ENCODE data around the gene CALN1. TPM values are rescaled to one million over a fixed set of nuclear protein-coding genes. Genes with fewer than 3 reads are reported as not detected.

CALN1 gene
- total RNA-seq, 4 donors from 2014 or later = under 0.01 to 0.06 TPM; not detected in 2

DNA sequence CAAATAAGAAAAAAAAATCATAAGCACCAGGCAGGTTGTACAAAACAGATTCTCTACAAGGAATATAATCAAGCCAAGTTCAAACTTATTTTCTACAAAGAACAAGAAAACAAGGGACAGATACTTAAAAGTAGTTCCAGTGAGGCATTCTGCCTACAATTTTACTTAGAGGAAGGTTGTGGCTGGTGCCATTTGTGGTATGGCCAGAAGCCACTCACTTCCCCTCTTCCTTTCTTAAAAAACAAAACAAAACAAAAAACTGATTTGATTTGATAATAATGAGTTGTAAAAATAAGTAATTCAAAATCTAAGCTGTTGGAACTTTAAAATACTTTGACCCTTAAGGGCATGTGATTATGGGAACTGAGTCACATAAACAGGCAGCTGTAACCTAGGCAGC, 420.6 kb downstream of the CALN1 start:
- H3K27ac ChIP-seq (replicated peaks in 1 of 4) = no peak overlapping the region
- TF ChIP-seq CTCF (IDR thresholded peaks at IDR 0.05) (no peak), POLR2A (IDR thresholded peaks at IDR 0.05; ENCODE audit: low read depth) (no peak), EP300 (IDR thresholded peaks at IDR 0.05) (no peak), POLR2AphosphoS5 (IDR thresholded peaks at IDR 0.05) (no peak)
- intact Hi-C loops (cut with DNase I) = no loop called here

GRCh38 chr7:71990138-71990462, 422.0 kb downstream of the CALN1 start:
- no peak for TF ChIP-seq EP300 (IDR thresholded peaks at IDR 0.05)

More for the DNA sequence above, 420.6 kb downstream of the CALN1 start:
- Histone ChIP-seq H3K36me3 (no peaks in the 10 kb centered on the region), H3K27me3 (no peaks in the 10 kb centered on the region), H3K4me1 (no peaks in the 10 kb centered on the region), H3K4me3 (no peak overlapping the region), H3K9me3 (no peaks in the 10 kb centered on the region)
- no peak for DNase-seq (ENCODE audit: extremely low spot score)

GRCh38 chr7:71988201-71988600, 423.9 kb downstream of the CALN1 start:
- Histone ChIP-seq H3K4me3 (no peak overlapping the region), H3K9me3 (no peaks in the 10 kb centered on the region), H3K27ac (replicated peaks in 1 of 4) (no peak overlapping the region), H3K27me3 (no peaks in the 10 kb centered on the region), H3K36me3 (no peaks in the 10 kb centered on the region), H3K4me1 (no peaks in the 10 kb centered on the region)
- no peak for DNase-seq (ENCODE audit: extremely low spot score)
- intact Hi-C loops (cut with DNase I) = no loop called here
- 89% methylated on average over 7 of the region's 7 CpGs for WGBS
- TF ChIP-seq EP300 (IDR thresholded peaks at IDR 0.05) (no peak), CTCF (IDR thresholded peaks at IDR 0.05) (no peak), POLR2AphosphoS5 (IDR thresholded peaks at IDR 0.05) (no peak), POLR2A (IDR thresholded peaks at IDR 0.05; ENCODE audit: low read depth) (no peak)

More at GRCh38 chr7:71990138-71990462, 422.0 kb downstream of the CALN1 start:
- Histone ChIP-seq H3K36me3 (no peaks in the 10 kb centered on the region), H3K4me1 (no peaks in the 10 kb centered on the region), H3K9me3 (no peaks in the 10 kb centered on the region), H3K4me3 (no peak overlapping the region), H3K27me3 (no peaks in the 10 kb centered on the region), H3K27ac (replicated peaks in 1 of 4) (no peak overlapping the region)
- DNase-seq (ENCODE audit: extremely low spot score) = peak; percentile 70
- intact Hi-C loops (cut with DNase I) = no loop called here
- WGBS = 88% methylated on average over 7 of the region's 7 CpGs

GRCh38 chr7:71987200-71987767, 424.9 kb downstream of the CALN1 start:
- H3K27ac ChIP-seq (replicated peaks in 1 of 4) = no peak overlapping the region
- no peaks in the 10 kb centered on the region for H3K9me3 ChIP-seq
- H3K27me3 ChIP-seq = no peaks in the 10 kb centered on the region
- intact Hi-C loops (cut with DNase I) = no loop called here
- TF ChIP-seq CTCF (IDR thresholded peaks at IDR 0.05) (no peak), POLR2AphosphoS5 (IDR thresholded peaks at IDR 0.05) (no peak), POLR2A (IDR thresholded peaks at IDR 0.05; ENCODE audit: low read depth) (no peak), EP300 (IDR thresholded peaks at IDR 0.05) (no peak)
- WGBS = 78% methylated on average over 8 of the region's 8 CpGs
- no peaks in the 10 kb centered on the region for H3K36me3 ChIP-seq
- H3K4me1 ChIP-seq = no peaks in the 10 kb centered on the region
- DNase-seq (ENCODE audit: extremely low spot score) = peak; percentile 82
- no peak overlapping the region for H3K4me3 ChIP-seq

DNA sequence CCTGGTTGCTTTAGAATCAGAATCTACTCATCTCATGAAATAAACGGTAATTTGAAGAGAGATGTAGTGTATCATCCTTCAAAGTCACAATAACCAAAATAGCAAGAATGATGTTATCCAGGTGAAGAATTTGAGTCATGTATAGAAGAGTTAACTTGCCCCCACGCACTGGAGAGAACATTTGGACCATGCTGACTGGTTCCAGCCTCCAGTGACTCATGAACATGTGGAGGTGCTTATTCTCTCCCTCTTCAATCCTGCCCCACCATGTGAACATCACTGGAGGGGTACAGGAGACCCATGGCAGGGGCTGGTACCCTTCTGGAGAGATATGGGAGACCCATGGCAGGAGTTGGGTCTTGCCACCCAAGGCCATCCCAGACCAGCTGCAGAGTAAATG, 427.8 kb downstream of the CALN1 start:
- Histone ChIP-seq H3K36me3 (no peaks in the 10 kb centered on the region), H3K9me3 (no peaks in the 10 kb centered on the region), H3K27me3 (no peaks in the 10 kb centered on the region), H3K27ac (replicated peaks in 1 of 4) (no peak overlapping the region), H3K4me1 (no peaks in the 10 kb centered on the region), H3K4me3 (no peak overlapping the region)
- DNase-seq (ENCODE audit: extremely low spot score) = no peak
- WGBS = 65% methylated on average over 2 of the region's 2 CpGs
- TF ChIP-seq POLR2A (IDR thresholded peaks at IDR 0.05; ENCODE audit: low read depth) (no peak), EP300 (IDR thresholded peaks at IDR 0.05) (no peak), CTCF (IDR thresholded peaks at IDR 0.05) (no peak), POLR2AphosphoS5 (IDR thresholded peaks at IDR 0.05) (no peak)
- intact Hi-C loops (cut with DNase I) = no loop called here
